Thoracic aorta (tissue), 2 donors: ENCODE measurements around the gene SFXN1. TPM values are rescaled to one million over a fixed set of nuclear protein-coding genes. Genes with fewer than 3 reads are reported as not detected.

Source experiments
- ATAC-seq: fragments of 150-250 bp; one replicate; pipeline ENCODE4 v1.8.0; 2017; ENCODE audit warnings: low read depth; ENCODE audit not compliant: insufficient number of reproducible peaks, low FRiP score
- DNase-seq: peaks from one replicate; pipeline ENCODE4 v3.0.0-alpha.2; 2020; ENCODE audit warnings: low spot score
- H3K27ac ChIP-seq, 2 donors: fragments of 200-600 bp; sonication (generic); 1 replicate in 1 of 2; 2 replicates in 1 of 2; pipeline ENCODE4 v1.5.1; 2016; ENCODE audit warnings: mild to moderate bottlenecking in 2 of 2, moderate library complexity in 2 of 2
- H3K27me3 ChIP-seq: fragments of 200-600 bp; sonication (generic); replicated peaks from 2 replicates; pipeline ENCODE4 v1.6.0; 2016; ENCODE audit warnings: mild to moderate bottlenecking; ENCODE audit not compliant: insufficient read depth
- H3K36me3 ChIP-seq: fragments of 200-600 bp; sonication (generic); one replicate; pipeline ENCODE4 v1.5.1; 2016
- H3K4me1 ChIP-seq, 2 donors: fragments of 200-600 bp; sonication (generic); 1 replicate in 1 of 2; 2 replicates in 1 of 2; pipeline versions ENCODE4 v1.5.1 to v1.6.0; 2016; ENCODE audit warnings: low read depth in 2 of 2, mild to moderate bottlenecking in 1 of 2; ENCODE audit not compliant: control insufficient read depth in 1 of 2
- H3K4me3 ChIP-seq: fragments of 200-600 bp; sonication (generic); 2 replicates; pipeline ENCODE4 v1.5.1; 2016; ENCODE audit warnings: mild to moderate bottlenecking
- H3K9me3 ChIP-seq: fragments of 200-600 bp; sonication (generic); 2 replicates; pipeline ENCODE4 v1.5.1; 2016
- CTCF ChIP-seq: fragments of 200-600 bp; sonication (generic); IDR thresholded peaks from one replicate; pipeline ENCODE4 v1.5.1; 2019; ENCODE audit warnings: antibody characterized with exemption
- total RNA-seq, 2 donors: library from RNA; depleted of rRNA; stranded (reverse); fragments of >200 nt; gene quantifications; one replicate each; pipeline versions ENCODE4 v1.1.0 to v1.2.3, GENCODE V29; 2016

Gene SFXN1
- total RNA-seq, 2 donors from 2014 or later, result 22.9 to 50.8 TPM

- Histone ChIP-seq H3K9me3 (no peaks in the 10 kb centered on the region), H3K4me1 (no peaks in the 10 kb centered on the region), H3K27ac (no peak overlapping the region), H3K4me3 (no peak overlapping the region), H3K36me3 (no peaks in the 10 kb centered on the region), H3K27me3 (no peaks in the 10 kb centered on the region)
- DNase-seq (no peak), ATAC-seq (no peak)
- TF ChIP-seq CTCF, result no peak
These were observed 80.6 kb downstream of the SFXN1 start for GRCh38 chr5:175558801-175559480.

- Histone ChIP-seq H3K36me3 (no peaks in the 10 kb centered on the region), H3K4me1 (no peaks in the 10 kb centered on the region), H3K27ac (no peak overlapping the region), H3K27me3 (no peaks in the 10 kb centered on the region), H3K4me3 (no peak overlapping the region), H3K9me3 (no peaks in the 10 kb centered on the region)
- TF ChIP-seq CTCF, result no peak
- no peak for ATAC-seq
- no peak for DNase-seq
These were observed 81.7 kb downstream of the SFXN1 start for GRCh38 chr5:175560011-175560410.

GRCh38 chr5:175561085-175561484, 82.7 kb downstream of the SFXN1 start:
- no peaks in the 10 kb centered on the region for H3K4me1 ChIP-seq
- H3K36me3 ChIP-seq, result no peaks in the 10 kb centered on the region
- DNase-seq (no peak), ATAC-seq (no peak)
- no peaks in the 10 kb centered on the region for H3K27me3 ChIP-seq
- TF ChIP-seq CTCF, result no peak
- H3K4me3 ChIP-seq, result no peak overlapping the region
- no peaks in the 10 kb centered on the region for H3K9me3 ChIP-seq
- no peak overlapping the region for H3K27ac ChIP-seq

- no peak for DNase-seq
These were observed 86.4 kb downstream of the SFXN1 start for GRCh38 chr5:175564716-175565115.

GRCh38 chr5:175566697-175567096, 88.3 kb downstream of the SFXN1 start:
- TF ChIP-seq CTCF, result no peak
- ATAC-seq (no peak), DNase-seq (no peak)
- H3K9me3 ChIP-seq, result no peaks in the 10 kb centered on the region
- H3K27me3 ChIP-seq, result no peaks in the 10 kb centered on the region
- H3K27ac ChIP-seq, result no peak overlapping the region
- H3K4me3 ChIP-seq, result no peak overlapping the region
- no peaks in the 10 kb centered on the region for H3K4me1 ChIP-seq
- H3K36me3 ChIP-seq, result no peaks in the 10 kb centered on the region

More at GRCh38 chr5:175564716-175565115, 86.4 kb downstream of the SFXN1 start:
- TF ChIP-seq CTCF, result no peak
- ATAC-seq, result no peak
- no peaks in the 10 kb centered on the region for H3K4me1 ChIP-seq
- no peak overlapping the region for H3K4me3 ChIP-seq
- H3K27me3 ChIP-seq, result no peaks in the 10 kb centered on the region
- no peaks in the 10 kb centered on the region for H3K9me3 ChIP-seq
- no peaks in the 10 kb centered on the region for H3K36me3 ChIP-seq
- no peak overlapping the region for H3K27ac ChIP-seq
